ENCODE data around the gene INTS1.
A peak's percentile ranks its signal among the peaks of the same experiment; 100 is the strongest.

DNA sequence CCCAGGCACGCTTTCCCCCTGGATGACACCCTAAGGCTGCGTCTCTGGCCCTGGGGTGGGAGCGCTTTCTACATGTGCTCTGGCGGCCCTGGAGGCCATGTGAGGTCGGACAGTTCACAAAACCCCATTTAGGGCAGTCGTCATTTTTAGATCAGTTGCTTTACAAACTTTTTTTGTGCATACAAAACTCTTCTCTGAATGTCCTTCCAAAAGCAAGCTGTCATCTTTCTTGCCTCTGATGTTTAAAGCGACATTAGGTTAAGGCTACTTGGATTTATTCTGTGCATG is 32.2 kb upstream of the INTS1 start:
- TF ChIP-seq POLR2AphosphoS5 (IDR thresholded peaks at IDR 0.05): no peak
- no peak for TF ChIP-seq POLR2A (IDR thresholded peaks at IDR 0.05)
- TF ChIP-seq, protein P1, sequence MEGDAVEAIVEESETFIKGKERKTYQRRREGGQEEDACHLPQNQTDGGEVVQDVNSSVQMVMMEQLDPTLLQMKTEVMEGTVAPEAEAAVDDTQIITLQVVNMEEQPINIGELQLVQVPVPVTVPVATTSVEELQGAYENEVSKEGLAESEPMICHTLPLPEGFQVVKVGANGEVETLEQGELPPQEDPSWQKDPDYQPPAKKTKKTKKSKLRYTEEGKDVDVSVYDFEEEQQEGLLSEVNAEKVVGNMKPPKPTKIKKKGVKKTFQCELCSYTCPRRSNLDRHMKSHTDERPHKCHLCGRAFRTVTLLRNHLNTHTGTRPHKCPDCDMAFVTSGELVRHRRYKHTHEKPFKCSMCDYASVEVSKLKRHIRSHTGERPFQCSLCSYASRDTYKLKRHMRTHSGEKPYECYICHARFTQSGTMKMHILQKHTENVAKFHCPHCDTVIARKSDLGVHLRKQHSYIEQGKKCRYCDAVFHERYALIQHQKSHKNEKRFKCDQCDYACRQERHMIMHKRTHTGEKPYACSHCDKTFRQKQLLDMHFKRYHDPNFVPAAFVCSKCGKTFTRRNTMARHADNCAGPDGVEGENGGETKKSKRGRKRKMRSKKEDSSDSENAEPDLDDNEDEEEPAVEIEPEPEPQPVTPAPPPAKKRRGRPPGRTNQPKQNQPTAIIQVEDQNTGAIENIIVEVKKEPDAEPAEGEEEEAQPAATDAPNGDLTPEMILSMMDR (IDR thresholded peaks at IDR 0.05): peak in 2 of 4 experiments; percentile 2 to 25
